Endothelial cell (in vitro differentiated cells): ENCODE results near the gene PRRT4. TPM values are rescaled to one million over a fixed set of nuclear protein-coding genes. Genes with fewer than 3 reads are reported as not detected.

Experiments used
- DNase-seq: peaks from one replicate; pipeline ENCODE4 v3.0.0; 2021; ENCODE audit warnings: low spot score
- H3K27ac Mint-ChIP-seq: one replicate; pipeline ENCODE4 v1.8.0; 2021; ENCODE audit warnings: mixed read lengths, inconsistent platforms; ENCODE audit not compliant: unreplicated experiment
- H3K27me3 Mint-ChIP-seq: one replicate; pipeline ENCODE4 v1.8.0; 2021; ENCODE audit warnings: mild to moderate bottlenecking, moderate library complexity, mixed read lengths, inconsistent platforms; ENCODE audit not compliant: unreplicated experiment
- H3K36me3 Mint-ChIP-seq: one replicate; pipeline ENCODE4 v1.8.0; 2021; ENCODE audit warnings: mild to moderate bottlenecking, low read depth, mixed read lengths, inconsistent platforms; ENCODE audit not compliant: unreplicated experiment
- H3K4me1 Mint-ChIP-seq: one replicate; pipeline ENCODE4 v1.8.0; 2021; ENCODE audit warnings: mild to moderate bottlenecking, mixed read lengths, inconsistent platforms; ENCODE audit not compliant: unreplicated experiment
- H3K4me3 Mint-ChIP-seq: one replicate; pipeline ENCODE4 v1.8.0; 2021; ENCODE audit warnings: mild to moderate bottlenecking, mixed read lengths, inconsistent platforms; ENCODE audit not compliant: unreplicated experiment
- H3K9me3 Mint-ChIP-seq: one replicate; pipeline ENCODE4 v1.8.0; 2021; ENCODE audit warnings: mixed read lengths, inconsistent platforms; ENCODE audit not compliant: unreplicated experiment
- CTCF ChIP-seq: fragments of 200-600 bp; sonication (generic); IDR thresholded peaks from one replicate; pipeline ENCODE4 v1.5.0; 2021; ENCODE audit warnings: antibody characterized with exemption; ENCODE audit not compliant: unreplicated experiment
- total RNA-seq: library from RNA; stranded (reverse); fragmentation: NEBNext Ultra II Directional; extraction: Animal tissue kit (Norgen Biotek cat#: 25700); gene quantifications from one replicate; pipeline ENCODE4 v1.2.1, GENCODE V29; 2021; ENCODE audit not compliant: unreplicated experiment

Gene PRRT4
- total RNA-seq, 1 donor from 2014 or later, result 10.8 TPM

DNA sequence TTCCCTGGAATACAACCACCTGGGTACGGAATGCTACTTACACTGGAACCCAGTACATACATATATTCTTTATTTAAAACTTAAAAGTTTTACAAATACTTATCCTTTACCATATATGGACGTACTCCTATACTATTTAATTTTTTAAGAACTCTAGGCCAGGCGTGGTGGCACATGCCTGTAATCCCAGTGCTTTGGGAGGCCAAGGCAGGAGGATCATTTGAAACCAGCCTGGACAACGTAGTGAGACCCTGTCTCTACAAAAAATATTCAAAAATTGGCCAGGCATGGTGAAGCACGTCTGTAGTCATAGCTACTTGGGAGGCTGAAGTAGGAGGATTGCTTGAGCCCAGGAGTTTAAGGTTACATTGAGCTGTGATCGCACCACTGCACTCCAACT is 19.8 kb downstream of the PRRT4 start:
- no peak for DNase-seq
- Mint-ChIP-seq H3K27me3 (no peaks in the 10 kb centered on the region), H3K4me1 (peaks cover 7% of the 10 kb centered on the region), H3K27ac (no peak overlapping the region), H3K36me3 (peaks cover 15% of the 10 kb centered on the region), H3K9me3 (no peaks in the 10 kb centered on the region), H3K4me3 (no peak overlapping the region)
- TF ChIP-seq CTCF, result no peak

- no peaks in the 10 kb centered on the region for H3K9me3 Mint-ChIP-seq
- no peak for DNase-seq
- no peak for TF ChIP-seq CTCF
- H3K27me3 Mint-ChIP-seq, result no peaks in the 10 kb centered on the region
- peak overlapping the region; percentile 29 for H3K4me3 Mint-ChIP-seq
- H3K36me3 Mint-ChIP-seq, result peaks cover 35% of the 10 kb centered on the region
- H3K4me1 Mint-ChIP-seq, result no peaks in the 10 kb centered on the region
- H3K27ac Mint-ChIP-seq, result no peak overlapping the region
Measured at GRCh38 chr7:128335730-128336129, 25.8 kb downstream of the PRRT4 start.

DNA sequence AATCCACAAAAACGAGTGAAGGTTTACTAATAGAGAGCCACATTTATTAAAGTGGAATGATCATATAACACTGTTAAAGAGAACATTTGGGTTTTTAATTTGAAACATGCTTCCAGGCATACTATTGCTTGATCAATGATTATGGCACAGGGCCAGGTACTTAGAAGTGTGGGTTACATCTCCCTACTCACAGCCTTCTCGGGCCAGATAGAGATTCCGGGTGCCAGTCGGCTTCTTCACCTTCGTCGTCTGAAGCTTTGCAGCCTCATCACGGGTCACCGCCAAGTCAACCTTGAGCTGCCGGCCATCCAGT is 37.2 kb downstream of the PRRT4 start:
- peaks cover 23% of the 10 kb centered on the region for H3K36me3 Mint-ChIP-seq
- peaks cover 12% of the 10 kb centered on the region for H3K4me1 Mint-ChIP-seq
- TF ChIP-seq CTCF, result no peak
- no peaks in the 10 kb centered on the region for H3K9me3 Mint-ChIP-seq
- no peaks in the 10 kb centered on the region for H3K27me3 Mint-ChIP-seq
- no peak for DNase-seq
- H3K4me3 Mint-ChIP-seq, result peak overlapping the region; percentile 65
- H3K27ac Mint-ChIP-seq, result no peak overlapping the region

GRCh38 chr7:128323459-128324367 is 37.8 kb downstream of the PRRT4 start:
- Mint-ChIP-seq H3K4me3 (peak overlapping the region; percentile 65), H3K4me1 (peaks cover 16% of the 10 kb centered on the region), H3K9me3 (no peaks in the 10 kb centered on the region), H3K27ac (no peak overlapping the region), H3K36me3 (peaks cover 27% of the 10 kb centered on the region), H3K27me3 (no peaks in the 10 kb centered on the region)
- TF ChIP-seq CTCF, result no peak
- DNase-seq, result no peak

GRCh38 chr7:128323040-128323439 is 38.5 kb downstream of the PRRT4 start:
- peaks cover 30% of the 10 kb centered on the region for H3K36me3 Mint-ChIP-seq

More at GRCh38 chr7:128323040-128323439, 38.5 kb downstream of the PRRT4 start:
- Mint-ChIP-seq H3K4me1 (peaks cover 21% of the 10 kb centered on the region), H3K27me3 (no peaks in the 10 kb centered on the region), H3K4me3 (no peak overlapping the region), H3K27ac (no peak overlapping the region), H3K9me3 (no peaks in the 10 kb centered on the region)
- DNase-seq, result no peak
- TF ChIP-seq CTCF, result no peak
